Caco-2 (cell line): ENCODE data around the gene SMARCD2. TPM values are rescaled to one million over a fixed set of nuclear protein-coding genes. Genes with fewer than 3 reads are reported as not detected.

Experiments used
- BruUV-seq: library from RNA; stranded (reverse); fragments of 400-500 nt; replicated peaks from 2 replicates; lab custom pipeline; 2021; lab: Mats Ljungman, UMichigan
- CTCF ChIA-PET: fragments of 300-600 bp; sonication (Branson Sonifier 250); formaldehyde crosslinking; loops from one replicate; lab custom pipeline; 2022; ENCODE audit warnings: antibody characterized with exemption; lab: Charles Lee
- POLR2A ChIA-PET: fragments of 300-600 bp; sonication (Branson Sonifier 250); formaldehyde crosslinking; loops from one replicate; lab custom pipeline; 2022; ENCODE audit warnings: antibody characterized with exemption; lab: Charles Lee
- DNase-seq, 2 experiments: peaks; one replicate each; pipeline versions ENCODE4 v3.0.0 to v3.0.0-alpha.2; 2020 to 2022
- H3K27me3 ChIP-seq: replicated peaks from 2 replicates; pipeline ENCODE4 v1.6.0; 2011; ENCODE audit warnings: low read length; ENCODE audit not compliant: control insufficient read depth, insufficient read depth
- H3K36me3 ChIP-seq: 2 replicates; pipeline ENCODE4 v1.5.1; 2011; ENCODE audit warnings: low read length; ENCODE audit not compliant: control insufficient read depth, insufficient read depth
- H3K4me1 ChIP-seq: fragments of 250-450 bp; sonication (Bioruptor Pico); 2 replicates; pipeline ENCODE4 v1.5.1; 2020; ENCODE audit warnings: mild to moderate bottlenecking
- H3K4me3 ChIP-seq: 2 replicates; pipeline ENCODE4 v1.5.1; 2011; ENCODE audit warnings: low read depth, mild to moderate bottlenecking, control low read depth, low read length
- H3K9me3 ChIP-seq: fragments of 250-450 bp; sonication (Bioruptor Pico); 2 replicates; pipeline ENCODE4 v1.5.1; 2020; ENCODE audit warnings: mild to moderate bottlenecking, moderate library complexity
- H3K27ac Mint-ChIP-seq: one replicate; pipeline ENCODE4 v1.8.0; 2022; ENCODE audit warnings: mixed read lengths; ENCODE audit not compliant: unreplicated experiment
- H3K27me3 Mint-ChIP-seq: one replicate; pipeline ENCODE4 v1.8.0; 2022; ENCODE audit warnings: mixed read lengths; ENCODE audit not compliant: insufficient read depth, unreplicated experiment
- H3K36me3 Mint-ChIP-seq: one replicate; pipeline ENCODE4 v1.8.0; 2022; ENCODE audit warnings: mild to moderate bottlenecking, mixed read lengths; ENCODE audit not compliant: insufficient read depth, unreplicated experiment
- H3K4me1 Mint-ChIP-seq: one replicate; pipeline ENCODE4 v1.8.0; 2022; ENCODE audit warnings: low read depth, mixed read lengths; ENCODE audit not compliant: unreplicated experiment
- H3K4me3 Mint-ChIP-seq: one replicate; pipeline ENCODE4 v1.8.0; 2022; ENCODE audit warnings: mild to moderate bottlenecking, moderate library complexity, mixed read lengths; ENCODE audit not compliant: unreplicated experiment
- H3K9me3 Mint-ChIP-seq: one replicate; pipeline ENCODE4 v1.8.0; 2022; ENCODE audit warnings: mixed read lengths; ENCODE audit not compliant: unreplicated experiment
- CTCF ChIP-seq, 2 experiments: fragments of 200-600 bp in 1 of 2; IDR thresholded peaks; 1 replicate in 1 of 2; 2 replicates in 1 of 2; pipeline versions ENCODE4 v1.5.1 to v1.8.0; 2011 to 2022; ENCODE audit warnings: antibody characterized with exemption in 1 of 2, control low read depth in 1 of 2, inconsistent platforms in 1 of 2, low read depth in 1 of 2, low read length in 1 of 2, mild to moderate bottlenecking in 1 of 2, moderate library complexity in 1 of 2; ENCODE audit not compliant: insufficient read depth in 1 of 2, severe bottlenecking in 1 of 2, unreplicated experiment in 1 of 2
- intact Hi-C: fragments of 100-400 bp; cut with micrococcal nuclease; formaldehyde crosslinking; loops from one replicate; pipeline ENCODE4 v1.10.0; 2022; ENCODE audit not compliant: unreplicated experiment
- total RNA-seq: library from RNA; stranded (reverse); gene quantifications from 2 replicates; pipeline ENCODE4 v1.2.3, GENCODE V29; 2022

SMARCD2 gene
- total RNA-seq, 1 experiment from 2014 or later = 134 TPM

DNA sequence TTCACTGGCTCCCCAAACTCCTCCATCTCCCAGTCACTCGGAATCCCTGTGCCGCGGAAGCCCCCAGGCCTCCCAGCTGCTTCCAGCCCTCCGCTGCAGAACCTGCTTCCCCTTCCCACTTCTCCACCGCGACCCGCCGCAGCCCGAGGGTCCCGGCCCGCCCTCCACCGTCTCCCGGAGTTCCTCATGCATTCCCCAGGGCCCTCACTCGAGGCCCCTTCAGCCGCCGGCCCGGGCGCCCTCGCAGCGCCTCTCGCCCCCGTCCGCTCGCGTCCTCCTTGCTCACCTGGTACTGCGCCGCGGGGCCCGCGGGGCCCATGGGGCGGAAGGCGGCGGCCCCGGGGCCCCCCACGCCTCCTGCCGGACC, 329 bp downstream of the SMARCD2 start:
- Mint-ChIP-seq H3K4me3 (peak overlapping the region; percentile 99), H3K27me3 (no peaks in the 10 kb centered on the region), H3K36me3 (peaks cover 36% of the 10 kb centered on the region), H3K4me1 (peaks cover 26% of the 10 kb centered on the region), H3K9me3 (no peaks in the 10 kb centered on the region), H3K27ac (peak overlapping the region; percentile 87)
- peak overlapping the region; percentile 95 for H3K4me3 ChIP-seq
- peaks cover 5% of the 10 kb centered on the region for H3K36me3 ChIP-seq
- BruUV-seq = no TSS peak
- no peaks in the 10 kb centered on the region for H3K27me3 ChIP-seq
- H3K4me1 ChIP-seq = peaks cover 15% of the 10 kb centered on the region
- no peak for DNase-seq
- ChIA-PET POLR2A (interaction anchor here (0.9 kb wide), 1 partner anchor 69 kb away, joined by 4 read pairs; the partner anchor contains the start of genes CCDC47 and DDX42), CTCF (interaction anchor here (0.7 to 1.4 kb wide), 5 partner anchors 12 to 108 kb away, joined by 3 to 7 read pairs (median 4); no protein-coding TSS in a partner anchor)
- intact Hi-C loops = loop anchor here (1.0 to 10.0 kb wide), 3 partner anchors 15 to 217 kb away; partner anchors contain the start of genes DDX42, FTSJ3, MAP3K3 and PSMC5
- no peak for TF ChIP-seq CTCF (IDR thresholded peaks at IDR 0.05; ENCODE audit: insufficient read depth in 1 of 2, low read depth in 1 of 2, low read length in 1 of 2, severe bottlenecking in 1 of 2, unreplicated experiment in 1 of 2)
- H3K9me3 ChIP-seq = no peaks in the 10 kb centered on the region

- Histone ChIP-seq H3K9me3 (no peaks in the 10 kb centered on the region), H3K4me3 (peak overlapping the region; percentile 95), H3K36me3 (peaks cover 7% of the 10 kb centered on the region), H3K4me1 (peaks cover 15% of the 10 kb centered on the region), H3K27me3 (no peaks in the 10 kb centered on the region)
- intact Hi-C loops = loop anchor here (1.0 to 10.0 kb wide), 3 partner anchors 14 to 217 kb away; partner anchors contain the start of genes DDX42, FTSJ3, MAP3K3 and PSMC5
- Mint-ChIP-seq H3K4me1 (peaks cover 26% of the 10 kb centered on the region), H3K27me3 (no peaks in the 10 kb centered on the region), H3K9me3 (no peaks in the 10 kb centered on the region), H3K27ac (peak overlapping the region; percentile 87), H3K4me3 (peak overlapping the region; percentile 99), H3K36me3 (peaks cover 42% of the 10 kb centered on the region)
- no TSS peak for BruUV-seq
- TF ChIP-seq CTCF (IDR thresholded peaks at IDR 0.05; ENCODE audit: insufficient read depth in 1 of 2, low read depth in 1 of 2, low read length in 1 of 2, severe bottlenecking in 1 of 2, unreplicated experiment in 1 of 2) = no peak
- peak; percentile 49 to 57 for DNase-seq
- ChIA-PET CTCF (interaction anchor here (0.7 to 1.4 kb wide), 5 partner anchors 12 to 109 kb away, joined by 3 to 7 read pairs (median 4); no protein-coding TSS in a partner anchor), POLR2A (interaction anchor here (0.5 to 1.0 kb wide), 5 partner anchors 11 to 300 kb away, joined by 3 to 4 read pairs (median 3); partner anchors contain the start of genes CCDC47 and DDX42)
Measured at GRCh38 chr17:63841350-63842172, 924 bp downstream of the SMARCD2 start.
